ENCODE measurements around the gene NCEH1.

NCEH1 gene

DNA sequence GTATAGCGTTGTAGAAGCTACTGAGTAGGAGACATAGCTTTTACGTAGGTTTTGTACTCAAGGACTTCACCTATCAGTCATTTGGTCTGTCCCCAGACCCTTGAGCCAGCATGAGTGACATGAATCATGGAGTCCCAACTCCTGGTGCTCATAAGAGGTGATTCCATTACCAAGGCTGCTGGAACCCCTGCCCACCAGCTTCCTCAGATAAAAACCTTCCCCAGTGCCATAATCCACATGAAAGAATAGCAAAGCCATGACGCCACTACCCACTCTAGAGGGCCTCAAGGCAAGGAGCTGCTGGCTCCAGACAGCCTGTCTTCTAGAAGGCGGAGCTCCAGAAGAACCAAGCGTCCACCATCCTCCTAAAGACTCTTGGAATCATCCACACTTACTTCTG lies 69.6 kb downstream of the NCEH1 start:
- DNase-seq, result no peak

DNA sequence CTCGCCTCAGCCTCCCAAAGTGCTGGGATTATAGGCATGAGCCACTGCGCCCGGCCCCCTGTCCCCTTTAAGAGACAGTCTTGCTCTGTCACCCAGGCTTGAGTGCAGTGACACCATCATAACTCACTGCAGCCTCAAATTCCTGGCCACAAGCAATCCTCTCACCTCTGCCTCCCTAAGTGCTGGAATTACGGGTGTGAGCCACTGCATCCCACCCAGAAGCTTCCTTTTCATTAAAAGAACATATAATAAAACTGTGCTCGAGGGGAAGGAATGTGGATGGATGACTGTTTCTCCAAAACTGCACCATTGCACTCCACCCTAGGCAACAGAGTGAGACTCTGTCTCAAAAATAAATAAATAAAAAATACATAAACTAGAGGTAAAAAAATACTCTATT lies 70.1 kb downstream of the NCEH1 start:
- no peak for DNase-seq

DNA sequence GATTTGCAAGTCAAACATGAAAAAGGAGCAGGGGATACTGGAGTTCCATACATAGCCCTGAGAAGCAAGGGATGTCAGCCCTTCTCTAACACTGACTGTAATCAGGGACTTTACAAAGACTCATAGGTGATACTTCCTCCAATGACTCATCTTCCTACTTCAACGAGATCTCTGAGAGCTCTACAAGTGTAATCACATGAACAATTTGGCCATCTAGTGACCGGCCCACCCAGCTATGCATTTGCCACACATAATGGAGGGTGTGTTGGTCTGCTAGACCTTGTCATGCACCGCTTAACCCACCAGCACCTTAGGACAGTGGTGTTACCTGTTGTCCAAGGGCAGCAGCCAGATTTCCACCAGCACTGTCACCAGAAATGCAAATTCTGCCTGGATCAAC lies 75.3 kb downstream of the NCEH1 start:
- DNase-seq, result no peak

- DNase-seq, result no peak
Measured at GRCh38 chr3:172634948-172635347, 75.9 kb downstream of the NCEH1 start.

GRCh38 chr3:172630316-172630715 lies 80.6 kb downstream of the NCEH1 start:
- DNase-seq, result no peak

GRCh38 chr3:172629470-172629869 lies 81.4 kb downstream of the NCEH1 start:
- DNase-seq, result no peak

DNA sequence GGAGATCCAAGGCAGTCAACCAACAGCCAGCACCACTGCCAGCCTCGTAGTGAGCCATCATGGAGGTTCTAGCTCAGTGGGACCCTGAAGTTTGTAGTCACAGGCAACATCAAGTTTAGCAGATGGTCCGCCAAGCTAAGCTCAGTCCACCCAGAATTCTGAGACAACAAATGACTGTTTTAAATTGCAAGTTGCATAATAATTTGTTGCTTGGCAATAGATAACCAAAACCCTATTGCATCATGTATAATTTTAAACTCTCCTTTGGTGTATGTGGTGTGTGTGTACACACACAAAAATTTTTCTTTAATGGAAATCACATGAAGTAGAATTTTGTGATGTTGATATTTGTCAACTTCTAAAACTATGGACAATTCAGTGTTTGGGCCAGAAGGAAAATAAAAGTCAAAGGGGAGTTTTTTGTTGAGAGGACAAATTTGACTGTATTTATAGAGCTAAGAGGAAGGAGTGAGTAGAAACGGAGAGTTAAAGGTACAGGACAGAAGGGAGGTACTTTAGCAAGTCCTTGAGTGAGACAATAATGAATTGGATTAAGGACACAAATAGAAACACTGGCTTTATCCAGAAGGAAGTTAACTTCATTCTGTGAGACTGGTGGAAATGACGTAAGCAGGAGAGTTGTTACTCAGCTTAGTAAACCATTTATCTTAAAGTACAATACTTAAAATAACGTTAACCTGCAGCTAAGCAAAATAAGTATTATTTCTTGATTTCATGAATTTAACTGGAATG lies 83.6 kb downstream of the NCEH1 start:
- DNase-seq, result no peak

GRCh38 chr3:172626021-172626640 lies 84.7 kb downstream of the NCEH1 start:
- DNase-seq, result no peak

- no peak for DNase-seq
Measured at GRCh38 chr3:172625404-172625803, 85.5 kb downstream of the NCEH1 start.

DNA sequence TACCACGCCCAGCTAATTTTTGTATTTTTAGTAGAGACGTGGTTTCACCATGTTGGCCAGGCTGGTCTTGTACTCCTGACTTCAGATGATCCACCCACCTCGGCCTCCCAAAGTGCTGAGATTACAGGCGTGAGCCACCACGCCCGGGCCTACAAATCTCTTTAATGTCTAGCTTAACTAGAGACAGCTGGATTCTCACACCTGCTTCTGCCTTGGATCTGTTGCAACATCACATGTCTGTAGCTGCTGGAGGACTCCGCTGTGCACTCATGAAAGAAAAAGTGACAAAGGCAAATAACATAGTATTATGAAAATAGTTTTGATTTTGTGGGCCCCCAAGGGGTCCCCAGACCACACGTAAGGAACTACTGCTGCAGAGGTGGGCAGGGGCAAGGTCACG lies 85.9 kb downstream of the NCEH1 start:
- no peak for DNase-seq

GRCh38 chr3:172622916-172623700 lies 87.8 kb downstream of the NCEH1 start:
- no peak for DNase-seq

GRCh38 chr3:172622156-172622555 lies 88.7 kb downstream of the NCEH1 start:
- no peak for DNase-seq

- DNase-seq, result no peak
Measured at GRCh38 chr3:172617976-172618375, 92.9 kb downstream of the NCEH1 start.

DNA sequence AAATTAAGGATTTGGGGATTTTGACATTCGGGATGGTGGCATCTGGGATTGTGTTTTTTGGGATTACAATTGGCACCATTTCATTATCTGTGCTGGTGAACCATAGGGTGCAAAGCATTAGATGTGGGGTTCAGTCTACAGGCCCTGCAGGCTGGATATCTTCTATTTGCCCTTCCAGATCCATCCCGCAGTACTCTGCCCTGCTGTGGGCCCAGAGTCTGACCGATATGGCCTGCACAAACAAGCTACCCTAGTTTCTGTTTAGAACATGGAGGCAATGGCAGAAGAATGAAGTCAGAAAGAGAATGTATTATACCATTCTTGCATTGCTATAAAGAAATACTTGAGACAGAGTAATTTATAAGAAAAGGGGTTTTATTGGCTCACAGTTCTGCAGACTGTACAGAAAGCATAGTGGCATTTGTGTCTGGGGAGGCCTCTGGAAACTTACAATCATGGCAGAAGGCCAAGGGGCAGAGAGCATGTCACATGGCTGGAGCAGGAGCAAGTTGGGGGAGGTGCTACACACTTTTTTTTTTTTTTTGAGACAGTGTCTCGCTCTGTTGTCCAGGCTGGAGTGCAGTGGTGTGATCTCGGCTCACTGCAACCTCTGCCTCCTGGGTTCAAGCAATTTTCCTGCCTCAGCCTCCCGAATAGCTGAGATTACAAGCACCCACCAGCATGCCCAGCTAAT lies 93.7 kb downstream of the NCEH1 start:
- no peak for DNase-seq

DNA sequence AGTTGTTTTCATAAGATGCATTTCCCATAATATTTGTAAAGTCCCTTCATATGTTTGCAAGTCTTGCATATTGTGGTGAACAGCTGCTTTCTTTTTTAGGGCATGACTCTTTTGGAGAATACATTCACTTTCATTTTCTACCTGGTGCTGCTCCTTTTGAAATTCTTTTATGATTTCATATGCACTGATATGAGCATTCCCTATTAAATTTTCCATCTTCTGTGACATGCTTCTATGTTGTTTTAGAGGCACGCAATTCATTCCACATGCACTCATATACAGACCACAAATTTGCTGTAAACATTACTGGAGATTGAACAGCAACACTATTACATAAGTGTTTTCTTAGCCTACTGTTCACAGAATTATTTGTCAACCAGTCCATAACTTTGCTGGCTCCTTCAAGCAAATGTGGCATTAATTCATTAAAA lies 94.8 kb downstream of the NCEH1 start:
- no peak for DNase-seq

DNA sequence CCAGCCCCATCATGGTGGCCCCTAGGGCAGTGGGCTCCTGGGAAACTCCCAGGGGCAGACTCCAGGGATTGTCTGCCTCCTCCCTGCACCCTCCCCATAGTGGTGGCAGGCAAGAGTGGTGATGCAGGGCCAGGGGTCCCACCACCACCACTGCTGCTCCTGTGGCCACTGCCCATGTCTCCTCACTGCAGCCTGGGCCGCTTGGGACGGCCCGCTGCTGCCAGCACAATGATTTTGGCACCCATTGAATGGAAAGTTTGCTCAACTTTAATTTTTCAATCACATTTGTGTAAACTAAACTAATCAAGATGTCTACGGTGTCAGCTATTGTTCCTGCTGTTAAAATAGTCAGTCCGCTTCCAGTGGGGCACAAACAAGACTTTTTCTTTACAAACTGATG lies 95.6 kb downstream of the NCEH1 start:
- no peak for DNase-seq

- no peak for DNase-seq
Measured at GRCh38 chr3:172614340-172615274, 96.3 kb downstream of the NCEH1 start.

GRCh38 chr3:172613845-172614244 lies 97.0 kb downstream of the NCEH1 start:
- no peak for DNase-seq

DNA sequence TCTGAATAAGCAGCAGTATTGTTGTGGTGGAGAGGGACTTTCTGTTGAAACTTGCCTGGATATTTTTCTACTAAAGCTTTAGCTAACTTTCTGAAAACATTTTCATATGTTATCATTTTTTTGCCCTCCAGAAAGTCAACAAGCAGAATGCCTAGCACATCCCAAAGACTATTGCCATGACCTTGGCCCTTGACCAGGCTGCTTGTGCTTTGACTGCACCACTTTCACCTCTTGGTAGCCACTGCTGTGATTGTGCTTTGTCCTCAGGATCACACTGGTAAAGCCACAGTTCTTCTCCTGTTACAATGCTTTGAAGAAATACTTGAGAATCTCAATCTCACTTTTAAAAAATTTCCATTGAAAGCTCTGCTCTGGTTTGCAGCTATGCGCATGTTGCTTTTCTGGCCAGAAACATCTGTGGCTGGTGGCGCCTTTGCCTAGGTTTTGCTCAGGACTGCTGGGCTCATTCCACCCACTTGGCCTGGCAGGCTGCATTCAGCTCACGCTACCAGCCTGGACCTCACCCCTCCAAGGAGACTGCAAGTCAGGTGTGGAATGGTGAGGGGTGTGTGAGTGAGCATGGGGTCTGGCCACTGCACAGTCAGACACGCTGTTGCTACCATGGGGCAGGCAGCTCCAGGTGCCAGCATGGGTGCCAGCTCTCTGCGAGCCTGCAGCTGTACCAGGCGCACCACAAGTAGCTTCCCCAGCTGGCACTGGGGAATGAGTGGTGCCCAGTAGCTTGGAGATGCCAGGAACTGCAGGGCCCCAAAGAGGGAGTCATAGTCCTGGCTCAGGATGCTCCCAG lies 97.8 kb downstream of the NCEH1 start:
- no peak for DNase-seq

- no peak for DNase-seq
Measured at GRCh38 chr3:172609750-172610149, 101.1 kb downstream of the NCEH1 start.

DNA sequence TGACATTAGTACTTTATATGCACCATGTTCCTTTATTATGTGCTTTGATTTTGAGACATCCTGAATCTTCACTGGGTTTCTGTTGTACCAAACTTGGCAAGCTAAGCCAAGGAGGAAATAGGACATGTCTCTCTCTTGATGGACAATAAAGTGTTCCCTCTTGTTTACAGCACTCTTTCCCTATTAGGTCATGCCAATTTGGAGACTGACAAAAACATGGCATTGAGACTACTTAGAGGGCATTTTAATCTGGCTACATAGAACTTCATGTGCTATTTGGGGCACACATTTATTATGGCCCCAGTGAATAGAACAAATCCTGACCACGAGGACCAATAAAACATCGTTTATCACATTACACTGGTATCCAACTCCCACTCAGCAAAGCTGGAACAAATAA lies 102.3 kb downstream of the NCEH1 start:
- no peak for DNase-seq

Measured in T1000 (cell line).